NK-92 treated with Interleukin-12 subunit alpha and Interleukin-12 subunit beta, amount 100 ng/mL, for 24 hours (cell line): ENCODE measurements around the gene ARRB2.

ENCODE experiments used
- DNase-seq: peaks from one replicate; lab custom pipeline; 2025; lab: John Stamatoyannopoulos, UW

ARRB2 gene

DNA sequence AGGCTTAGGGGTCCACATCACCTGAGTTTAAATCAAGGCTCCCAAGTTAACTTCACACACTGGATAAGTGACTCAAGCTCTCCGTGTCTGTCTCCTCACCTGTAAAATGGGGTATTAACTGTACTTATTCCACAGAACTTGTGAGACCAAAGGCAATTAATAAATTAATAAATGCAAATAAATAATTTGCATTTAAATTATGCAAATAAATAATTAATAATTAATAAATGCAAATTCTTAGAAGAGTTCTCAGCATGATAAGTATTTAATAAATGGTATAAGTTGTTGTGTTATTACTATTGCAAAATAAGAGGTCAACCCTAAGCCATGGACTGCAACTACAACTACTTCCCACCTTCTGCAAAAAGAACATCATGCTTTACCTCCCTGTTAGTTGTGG lies 43.0 kb downstream of the ARRB2 start:
- DNase-seq, result no peak

- no peak for DNase-seq
These were observed 49.4 kb downstream of the ARRB2 start for GRCh38 chr17:4759776-4760236.

DNA sequence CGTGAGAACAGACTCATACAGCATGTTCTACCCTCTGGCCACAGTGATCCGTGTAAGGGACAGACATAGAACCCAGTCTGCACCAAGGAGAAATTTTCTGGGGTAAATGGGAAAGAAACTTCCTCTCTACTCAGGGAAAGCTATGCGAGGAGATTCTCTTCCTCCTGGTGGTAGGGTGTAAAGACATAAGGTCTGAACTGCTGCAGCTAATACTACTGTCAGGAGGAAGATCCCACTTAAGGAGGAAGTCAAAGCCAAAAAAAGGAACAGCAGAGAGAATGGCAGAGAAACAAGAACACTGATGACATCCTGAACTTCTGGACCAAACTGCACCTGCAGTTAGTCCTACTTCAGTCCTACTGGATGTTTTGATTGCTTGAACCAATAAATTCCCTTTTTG lies 54.2 kb downstream of the ARRB2 start:
- DNase-seq, result no peak

DNA sequence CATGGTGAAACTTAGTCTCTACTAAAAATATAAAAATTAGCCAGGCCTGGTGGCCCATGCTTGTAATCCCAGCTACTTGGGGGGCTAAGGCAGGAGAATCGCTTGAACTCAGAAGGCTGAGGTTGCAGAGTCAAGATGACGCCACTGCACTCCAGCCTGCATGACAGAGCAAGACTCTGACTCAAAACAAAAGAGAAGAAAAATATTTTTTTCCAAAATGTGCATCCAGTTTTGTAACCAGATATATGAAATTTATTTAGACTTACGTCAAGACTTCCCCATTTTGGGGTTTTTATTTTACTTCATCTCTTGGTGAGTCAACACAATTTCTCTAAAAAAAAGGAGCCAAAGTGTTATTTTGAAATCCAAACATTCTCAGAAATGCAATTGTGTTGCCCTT lies 55.8 kb downstream of the ARRB2 start:
- DNase-seq, result no peak

- no peak for DNase-seq
These were observed 56.3 kb downstream of the ARRB2 start for GRCh38 chr17:4766723-4767122.

- DNase-seq, result no peak
These were observed 57.9 kb downstream of the ARRB2 start for GRCh38 chr17:4768298-4768697.

GRCh38 chr17:4769628-4770027 lies 59.2 kb downstream of the ARRB2 start:
- no peak for DNase-seq
